PC-3 (cell line): ENCODE data around the gene SLC35F3.
"Not testable (repeated sequence)": the region's sequence is repeated elsewhere in the genome, so short reads cannot be mapped to it uniquely, and the experiment has no call there.

Experiments used
- EZH2 ChIP-seq: fragments of 300-600 bp; sonication (generic); IDR thresholded peaks from one replicate; pipeline ENCODE4 v1.6.1; 2017; ENCODE audit warnings: antibody characterized with exemption, mild to moderate bottlenecking, low read length; ENCODE audit not compliant: unreplicated experiment
- EZH2phosphoT487 ChIP-seq: fragments of 300-600 bp; sonication (generic); IDR thresholded peaks from 2 replicates; pipeline ENCODE4 v1.6.1; 2018; ENCODE audit warnings: mild to moderate bottlenecking, antibody characterized with exemption, low read length, borderline replicate concordance
- TF ChIP-seq, protein P1 (sequence below): fragments of 300-600 bp; sonication (generic); conservative IDR thresholded peaks from 2 replicates; pipeline ENCODE4 v1.5.1; 2017; ENCODE audit warnings: antibody characterized with exemption, low read depth, mild to moderate bottlenecking, low read length

DNA sequence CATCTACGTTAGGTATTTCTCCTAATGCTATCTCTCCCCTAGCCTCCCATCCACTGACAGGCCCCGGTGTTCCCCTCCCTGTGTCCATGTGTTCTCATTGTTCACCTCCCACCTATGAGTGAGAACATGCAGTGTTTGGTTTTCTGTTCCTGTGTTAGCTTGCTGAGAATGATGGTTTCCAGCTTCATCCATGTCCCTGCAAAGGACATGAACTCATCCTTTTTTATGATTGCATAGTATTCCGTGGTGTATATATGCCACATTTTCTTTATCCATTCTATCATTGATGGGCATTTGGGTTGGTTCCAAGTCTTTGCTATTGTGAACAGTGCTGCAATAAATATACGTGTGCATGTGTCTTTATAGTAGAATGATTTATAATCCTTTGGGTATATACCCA lies 247.9 kb downstream of the SLC35F3 start:
- TF ChIP-seq EZH2phosphoT487, EZH2: not testable (repeated sequence)
- TF ChIP-seq, protein P1, sequence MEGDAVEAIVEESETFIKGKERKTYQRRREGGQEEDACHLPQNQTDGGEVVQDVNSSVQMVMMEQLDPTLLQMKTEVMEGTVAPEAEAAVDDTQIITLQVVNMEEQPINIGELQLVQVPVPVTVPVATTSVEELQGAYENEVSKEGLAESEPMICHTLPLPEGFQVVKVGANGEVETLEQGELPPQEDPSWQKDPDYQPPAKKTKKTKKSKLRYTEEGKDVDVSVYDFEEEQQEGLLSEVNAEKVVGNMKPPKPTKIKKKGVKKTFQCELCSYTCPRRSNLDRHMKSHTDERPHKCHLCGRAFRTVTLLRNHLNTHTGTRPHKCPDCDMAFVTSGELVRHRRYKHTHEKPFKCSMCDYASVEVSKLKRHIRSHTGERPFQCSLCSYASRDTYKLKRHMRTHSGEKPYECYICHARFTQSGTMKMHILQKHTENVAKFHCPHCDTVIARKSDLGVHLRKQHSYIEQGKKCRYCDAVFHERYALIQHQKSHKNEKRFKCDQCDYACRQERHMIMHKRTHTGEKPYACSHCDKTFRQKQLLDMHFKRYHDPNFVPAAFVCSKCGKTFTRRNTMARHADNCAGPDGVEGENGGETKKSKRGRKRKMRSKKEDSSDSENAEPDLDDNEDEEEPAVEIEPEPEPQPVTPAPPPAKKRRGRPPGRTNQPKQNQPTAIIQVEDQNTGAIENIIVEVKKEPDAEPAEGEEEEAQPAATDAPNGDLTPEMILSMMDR, result not testable (repeated sequence)
